Stimulated activated CD4-positive, alpha-beta T cell treated with anti-CD3 and anti-CD28 coated beads, Interleukin-2, amount 100 ng/mL, for 24 hours (primary cell): ENCODE data around the gene LDHB.
"Not testable (repeated sequence)": the region's sequence is repeated elsewhere in the genome, so short reads cannot be mapped to it uniquely, and the experiment has no call there.

Experiments
- DNase-seq, 2 donors: peaks; one replicate each; pipeline ENCODE4 v3.0.0-alpha.2; 2020

Gene LDHB

GRCh38 chr12:21661396-21662093, 3.9 kb upstream of the LDHB start:
- DNase-seq: not testable (repeated sequence)

DNA sequence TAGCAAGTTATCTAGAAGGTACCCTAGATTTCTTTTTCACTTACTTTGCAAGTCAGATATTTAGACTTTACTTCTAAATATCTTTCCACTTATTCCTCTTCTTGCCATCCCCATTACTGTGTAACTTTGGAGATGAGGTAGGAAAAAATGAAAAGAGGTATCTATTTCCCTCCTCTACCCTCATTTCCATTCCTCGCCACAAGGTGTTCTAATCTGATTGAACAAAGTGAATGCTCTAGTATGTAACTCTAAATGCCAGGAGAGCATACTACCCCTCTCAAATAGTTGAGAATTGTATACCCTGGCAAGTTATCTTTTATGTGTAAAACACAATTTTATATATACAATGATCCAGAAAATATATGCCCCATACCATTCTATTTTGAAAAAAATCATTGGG, 1.7 kb upstream of the LDHB start:
- DNase-seq: no peak

DNA sequence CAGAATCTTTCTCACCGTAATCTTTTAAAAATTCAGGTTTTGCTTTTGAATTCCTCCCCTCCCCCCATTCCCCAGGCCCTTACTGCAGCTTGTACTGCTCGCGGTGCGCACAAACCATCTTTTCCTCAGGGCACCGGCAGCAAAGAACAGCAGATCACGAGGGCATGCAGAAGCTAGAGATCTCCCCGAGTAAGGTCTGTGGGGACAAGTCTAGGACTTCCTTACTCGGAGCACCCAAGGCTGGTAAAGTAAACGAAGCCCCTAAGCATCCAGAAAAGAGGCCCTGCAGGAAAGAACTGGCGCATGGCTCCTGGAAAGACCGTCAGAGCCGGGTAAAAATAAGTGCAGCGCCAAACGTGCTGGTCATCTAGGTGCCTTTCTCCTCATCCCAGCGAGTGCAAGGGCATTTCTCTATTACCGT, 727 bp downstream of the LDHB start:
- peak; percentile 54 to 55 for DNase-seq

- DNase-seq: no peak
Observed at GRCh38 chr12:21655591-21655990, 2.1 kb downstream of the LDHB start.

GRCh38 chr12:21651821-21652220, 5.8 kb downstream of the LDHB start:
- no peak for DNase-seq

- no peak for DNase-seq
Observed at GRCh38 chr12:21650997-21651396, 6.6 kb downstream of the LDHB start.

DNA sequence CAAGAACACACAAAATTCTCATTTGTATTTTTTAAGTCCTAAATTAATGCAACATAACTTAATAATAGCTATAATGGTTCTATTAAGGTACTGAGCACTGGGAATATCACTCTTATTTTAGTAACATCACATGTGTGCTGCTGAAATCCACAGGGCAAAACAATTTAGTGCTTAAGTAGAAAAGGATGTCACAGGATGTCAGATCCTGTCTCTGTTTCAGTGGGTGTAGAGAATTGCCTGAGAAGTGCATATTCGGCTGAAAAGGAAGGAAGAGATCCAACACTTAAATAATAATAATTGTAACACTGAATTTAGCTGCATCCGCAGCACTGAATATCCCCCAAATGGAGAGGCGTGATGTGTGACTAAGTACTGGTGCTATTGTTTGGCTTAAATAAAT, 8.6 kb downstream of the LDHB start:
- DNase-seq: no peak

GRCh38 chr12:21648378-21648777, 9.3 kb downstream of the LDHB start:
- DNase-seq: no peak

DNA sequence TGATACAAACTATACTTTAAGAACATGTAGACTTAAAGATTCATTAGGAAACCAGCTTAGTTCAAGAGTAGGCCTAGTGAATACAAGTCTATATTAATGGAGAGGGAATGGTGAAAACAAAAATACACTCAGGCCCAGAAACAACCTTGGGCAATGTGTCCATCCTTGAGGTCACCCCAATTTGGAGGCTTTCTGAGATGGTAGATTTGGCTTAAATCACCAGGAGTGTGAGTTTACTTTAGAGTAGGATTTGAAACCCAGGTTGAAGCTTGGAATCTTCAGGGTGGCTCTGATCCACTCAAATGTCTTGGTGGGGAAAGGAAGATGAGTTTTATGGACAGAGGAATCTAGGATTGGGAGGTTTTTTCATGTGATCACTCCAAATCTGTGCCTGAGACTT, 10.5 kb downstream of the LDHB start:
- DNase-seq: no peak

DNA sequence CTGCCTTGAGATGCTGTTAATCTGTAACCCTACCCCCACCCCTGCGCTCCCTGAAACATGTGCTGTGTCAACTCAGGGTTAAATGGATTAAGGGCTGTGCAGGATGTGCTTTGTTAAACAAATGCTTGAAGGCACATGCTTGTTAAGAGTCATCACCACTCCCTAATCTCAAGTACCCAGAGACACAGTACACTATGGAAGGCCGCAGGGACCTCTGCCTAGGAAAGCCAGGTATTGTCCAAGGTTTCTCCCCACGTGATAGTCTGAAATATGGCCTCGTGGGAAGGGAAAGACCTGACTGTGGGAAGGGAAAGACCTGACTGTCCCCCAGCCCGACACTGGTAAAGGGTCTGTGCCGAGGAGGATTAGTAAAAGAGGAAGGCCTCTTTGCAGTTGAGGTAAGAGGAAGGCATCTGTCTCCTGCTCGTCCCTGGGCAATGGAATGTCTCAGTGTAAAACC, 12.6 kb downstream of the LDHB start:
- not testable (repeated sequence) for DNase-seq

DNA sequence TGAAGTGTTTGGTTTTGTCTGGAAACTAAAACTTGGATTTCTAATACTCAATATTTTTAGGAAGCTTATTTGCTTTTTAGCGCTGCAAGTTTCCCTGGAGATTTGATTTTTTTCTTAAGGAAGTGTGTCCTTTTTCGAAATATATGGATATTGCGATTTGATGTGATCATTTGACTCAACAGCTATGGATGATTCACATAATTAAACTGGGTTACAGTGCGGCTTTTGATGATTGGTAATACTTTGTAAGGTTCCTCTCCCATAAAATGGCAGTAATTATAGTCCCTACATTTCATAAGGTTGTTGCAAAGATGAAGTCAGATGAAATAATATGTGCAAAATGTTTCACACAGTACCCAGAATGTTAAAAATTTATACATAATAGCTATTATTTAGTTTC, 13.1 kb downstream of the LDHB start:
- DNase-seq: no peak

- no peak for DNase-seq
Observed at GRCh38 chr12:21643758-21644157, 13.9 kb downstream of the LDHB start.

DNA sequence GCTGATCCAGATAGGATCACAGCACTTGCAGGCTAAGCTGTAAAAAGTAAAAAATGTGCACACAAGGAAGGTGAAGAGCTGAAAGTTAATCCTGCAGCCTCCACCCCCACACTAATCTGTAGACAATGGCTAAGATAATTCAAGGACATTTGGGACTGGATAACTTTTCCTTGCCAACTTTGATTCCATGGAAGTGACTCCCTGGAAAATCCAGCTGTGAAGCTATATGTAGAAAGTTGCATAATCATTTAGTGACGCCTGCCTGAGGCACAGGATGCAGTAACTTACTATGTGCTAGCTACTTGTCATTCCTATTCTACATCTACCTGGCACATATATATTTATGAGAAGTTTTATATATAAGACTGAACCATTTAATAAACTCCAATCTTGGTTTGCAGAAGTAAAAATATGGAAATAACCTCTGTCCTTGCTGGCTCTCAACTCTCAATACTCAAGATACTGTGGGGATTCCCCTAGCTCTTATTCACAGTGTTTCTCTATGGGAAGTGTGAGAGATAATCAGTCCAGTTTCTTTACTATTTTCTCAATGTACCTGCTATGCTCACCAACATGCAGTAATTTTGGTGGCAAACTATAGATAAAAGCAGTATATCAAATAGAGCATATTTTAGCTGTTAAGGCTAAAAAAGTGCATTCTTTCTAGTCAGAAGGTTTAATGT, 14.8 kb downstream of the LDHB start:
- DNase-seq: no peak

- DNase-seq: no peak
Observed at GRCh38 chr12:21638054-21638891, 19.4 kb downstream of the LDHB start.

DNA sequence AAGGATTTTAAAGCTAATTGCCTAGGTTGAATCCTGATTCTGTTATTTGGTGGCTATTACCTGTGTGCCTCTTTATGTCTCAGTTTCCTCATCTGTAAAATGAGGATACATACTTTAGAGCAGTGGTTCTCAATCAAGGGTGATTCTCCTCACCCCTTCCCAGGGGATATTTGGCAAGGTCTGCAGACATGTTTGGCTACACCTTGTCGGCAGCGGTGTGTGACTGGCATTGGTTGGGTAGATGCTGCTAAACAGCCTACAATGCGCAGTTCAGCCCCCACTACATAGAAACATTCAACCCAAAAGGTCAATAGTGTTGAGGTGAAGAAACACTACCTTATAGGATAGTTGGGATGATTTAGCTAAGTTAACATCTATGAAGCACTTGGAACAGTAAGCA, 23.4 kb downstream of the LDHB start:
- DNase-seq: no peak

DNA sequence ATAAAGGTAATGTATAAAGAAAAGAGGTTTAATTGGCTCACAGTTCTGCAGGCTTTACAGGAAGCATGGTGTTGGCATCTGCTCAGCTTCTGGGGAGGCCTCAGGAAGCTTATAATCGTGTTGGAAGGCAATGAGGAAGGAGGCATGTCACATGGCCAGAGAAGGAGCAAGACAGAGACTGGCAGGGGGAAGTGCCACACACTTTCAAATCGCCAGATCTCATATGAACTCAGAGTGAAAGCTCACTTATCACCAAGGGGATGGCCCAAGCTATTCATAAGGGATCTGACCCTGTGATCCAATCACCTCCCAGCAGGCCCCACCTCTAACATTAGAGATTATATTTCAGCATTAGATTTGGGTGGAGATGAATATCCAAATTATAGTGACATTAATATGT, 26.3 kb downstream of the LDHB start:
- no peak for DNase-seq

GRCh38 chr12:21627924-21628323, 29.7 kb downstream of the LDHB start:
- no peak for DNase-seq

DNA sequence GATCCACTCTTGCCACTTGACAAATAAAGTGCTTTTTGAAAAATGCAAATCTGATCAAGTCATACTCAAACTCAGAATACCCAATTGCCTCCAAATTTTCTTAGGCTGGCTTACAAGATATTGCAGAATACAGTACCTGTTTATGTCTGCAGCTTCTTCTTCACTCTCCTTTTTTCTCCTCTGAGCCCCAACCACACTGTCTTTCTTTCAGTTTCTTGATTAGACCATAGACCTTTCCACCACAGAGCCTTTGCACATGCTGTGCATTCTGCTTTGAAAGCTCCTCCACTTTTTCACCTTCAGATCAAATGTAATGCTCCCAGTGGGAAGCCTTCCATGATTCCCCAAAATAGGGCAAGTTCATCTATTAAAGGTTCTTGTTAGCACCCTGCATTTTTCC, 39.1 kb downstream of the LDHB start:
- DNase-seq: no peak

- DNase-seq: no peak
Observed at GRCh38 chr12:21617030-21617429, 40.6 kb downstream of the LDHB start.

- DNase-seq: peak in 1 of 2 donors; percentile 23
Observed at GRCh38 chr12:21615431-21615830, 42.2 kb downstream of the LDHB start.

DNA sequence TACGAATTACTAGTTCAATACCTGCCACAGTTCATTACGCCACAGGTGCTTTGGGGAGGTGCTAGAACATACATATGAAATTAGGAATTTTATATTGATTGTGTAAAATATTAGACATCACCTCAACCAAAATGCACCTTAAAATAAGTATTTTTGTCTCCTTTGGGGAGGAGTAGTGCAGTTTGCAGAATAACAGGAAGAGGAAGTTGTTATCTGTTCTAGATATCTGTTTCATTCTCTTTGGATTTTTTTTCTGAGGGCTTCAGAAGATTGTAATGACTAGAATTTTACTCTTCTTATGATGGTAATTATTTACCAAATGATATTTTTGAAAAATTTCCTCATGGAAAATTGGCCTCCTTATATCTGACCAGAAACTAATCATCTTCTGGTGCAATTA, 43.1 kb downstream of the LDHB start:
- DNase-seq: no peak

DNA sequence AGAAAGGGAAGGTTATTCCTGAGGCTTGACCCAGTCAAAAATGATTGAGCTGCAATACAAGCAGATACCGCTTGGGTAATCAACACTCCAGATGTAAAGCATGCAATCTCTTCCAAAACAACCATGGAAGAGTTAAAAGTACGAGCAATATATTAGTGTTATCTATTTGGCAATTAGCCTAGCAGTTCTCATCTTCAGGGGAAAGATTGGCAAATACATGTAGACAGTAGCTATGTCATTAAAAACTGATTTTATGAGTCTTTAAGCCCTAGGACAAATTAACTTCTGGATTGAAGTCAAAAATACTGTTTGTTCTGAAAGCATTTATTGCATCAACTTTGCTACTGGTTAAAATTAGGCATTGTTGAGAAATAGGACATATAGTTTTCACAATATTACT, 43.7 kb downstream of the LDHB start:
- DNase-seq: no peak

GRCh38 chr12:21608196-21608595, 49.4 kb downstream of the LDHB start:
- DNase-seq: no peak

- DNase-seq: no peak
Observed at GRCh38 chr12:21607701-21608100, 49.9 kb downstream of the LDHB start.
